Stimulated activated CD8-positive, alpha-beta memory T cell treated with anti-CD3 and anti-CD28 coated beads, Interleukin-15, amount 100 ng/mL, for 24 hours (primary cell): Measurements from ENCODE around the gene AADACL4.

Experiments
- DNase-seq: peaks from one replicate; pipeline ENCODE4 v3.0.0-alpha.2; 2020; ENCODE audit warnings: low read depth

Gene AADACL4

DNA sequence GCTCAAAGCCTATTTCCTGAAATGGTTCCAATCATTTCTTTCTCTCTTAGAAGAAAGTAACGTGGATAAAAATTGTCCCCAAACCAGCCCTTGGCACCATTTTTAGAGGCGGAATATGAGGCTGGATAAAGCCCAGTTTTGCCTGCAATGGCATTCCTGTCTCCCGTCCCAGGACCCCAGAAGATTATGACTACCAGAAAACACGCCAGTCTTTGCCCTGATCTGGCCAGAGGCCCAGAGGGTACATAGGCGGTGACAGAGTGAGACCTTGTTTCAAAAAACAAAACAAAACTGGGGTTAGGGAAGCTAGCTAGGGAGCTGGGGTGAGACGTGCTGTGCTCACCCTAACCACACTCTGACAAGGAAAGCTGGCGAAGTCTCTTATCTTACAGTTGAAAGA, at the start of gene AADACL4:
TSS of gene AADACL4 (plus strand) at position 301 of the 400 bp plus-strand sequence. CDS start 462 bp downstream, outside the sequence.
- DNase-seq = no peak

DNA sequence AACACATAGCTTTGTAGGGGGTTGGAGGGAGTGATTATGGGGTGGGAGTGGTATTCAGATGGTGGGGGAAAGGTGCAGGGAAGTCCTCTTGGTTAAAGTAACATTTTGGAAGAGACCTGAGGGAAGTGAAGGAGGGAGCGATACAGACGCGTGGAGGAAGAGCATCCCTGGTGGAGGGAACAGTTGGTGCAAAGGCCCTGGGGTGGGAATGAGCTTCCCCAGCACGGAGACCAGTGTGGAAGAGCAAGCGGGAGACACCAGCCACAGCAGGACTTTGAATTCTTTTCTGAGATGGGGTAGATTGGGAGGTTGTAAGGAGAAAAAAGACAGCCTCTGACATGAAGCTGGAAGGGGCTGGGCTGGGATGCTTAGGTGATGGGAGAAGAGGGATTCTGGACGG, 49.4 kb upstream of the AADACL4 start:
- no peak for DNase-seq

DNA sequence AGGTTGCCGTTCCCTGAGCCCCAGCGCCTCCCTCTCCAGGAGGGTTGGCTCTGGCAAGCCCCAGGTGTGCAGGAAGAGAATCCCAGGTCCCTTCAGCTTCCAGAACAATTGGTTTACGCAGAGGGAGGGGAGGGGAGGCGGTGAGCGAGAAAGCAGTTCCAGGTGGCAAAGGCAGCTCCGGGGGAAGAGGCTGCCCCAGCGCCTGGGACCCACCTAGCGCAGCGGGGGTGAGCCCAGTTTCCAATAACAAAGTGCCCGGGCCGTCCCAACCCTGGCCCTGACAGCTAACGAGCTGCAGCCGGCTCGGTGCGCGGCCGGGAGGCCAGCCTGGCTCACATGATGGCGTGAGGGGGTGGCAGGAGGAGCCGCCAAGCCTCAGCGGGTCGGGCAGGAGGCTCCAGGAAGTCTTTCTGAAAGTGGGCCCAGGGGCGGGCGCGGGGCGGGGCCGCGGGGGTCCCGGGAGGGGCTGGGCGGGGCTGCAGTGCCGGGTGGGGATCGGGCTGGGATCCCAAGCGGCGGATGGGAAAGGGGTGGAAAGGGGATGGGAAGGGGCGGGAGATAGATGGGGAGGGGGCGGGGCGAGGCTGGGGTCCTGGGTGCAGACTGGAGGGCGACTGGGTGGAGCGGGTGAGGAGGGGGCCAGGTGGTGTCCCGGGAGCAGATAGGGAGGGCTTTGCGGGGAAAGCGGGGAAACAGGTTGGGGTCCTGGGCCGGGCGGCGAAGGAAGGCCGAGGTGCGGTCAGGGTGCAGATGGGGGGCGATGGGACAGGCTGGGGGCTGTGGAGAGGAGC, 48.7 kb upstream of the AADACL4 start:
- DNase-seq = no peak

GRCh38 chr1:12595757-12596006, 48.2 kb upstream of the AADACL4 start:
- no peak for DNase-seq

- DNase-seq = no peak
These were observed 47.7 kb upstream of the AADACL4 start for GRCh38 chr1:12596007-12596821.

DNA sequence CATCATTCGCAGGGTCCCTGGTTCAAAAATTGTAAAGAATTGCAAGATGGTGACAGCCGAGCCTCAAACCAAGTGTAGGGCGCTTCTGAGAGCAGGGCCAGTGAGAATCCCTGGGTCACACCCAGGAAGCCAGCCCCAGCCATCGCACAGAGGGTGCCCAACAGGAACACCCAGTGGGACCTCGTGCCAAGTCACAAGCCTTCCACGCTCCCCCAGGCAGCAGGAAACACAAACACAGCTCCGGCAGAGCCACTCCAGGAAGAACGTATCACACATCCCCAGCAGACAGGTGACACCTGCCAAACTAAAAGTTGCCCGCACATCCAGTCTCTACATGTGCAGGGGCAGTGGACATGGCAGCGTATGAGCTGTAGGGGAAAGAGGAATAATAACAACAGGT, 46.1 kb upstream of the AADACL4 start:
- DNase-seq = no peak

DNA sequence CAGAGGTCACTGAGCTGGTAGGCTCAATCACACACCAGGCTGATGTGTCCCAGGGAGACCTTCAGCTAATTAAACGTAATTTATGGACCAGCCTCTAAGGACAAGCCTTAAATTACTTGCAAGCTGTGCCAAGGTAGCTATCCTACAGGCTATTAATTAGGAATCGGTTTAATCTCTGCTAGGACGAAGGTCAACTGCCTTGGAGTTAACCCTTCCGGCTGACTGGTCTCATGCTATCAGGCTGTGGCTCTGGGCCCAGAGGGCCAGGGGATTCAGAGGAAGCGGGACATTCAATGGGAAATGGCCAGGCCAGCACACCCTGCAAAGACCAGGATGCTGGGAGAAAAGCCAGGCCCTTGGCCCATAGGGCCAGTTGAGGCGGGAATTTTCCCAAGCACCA, 44.9 kb upstream of the AADACL4 start:
- DNase-seq = no peak

- no peak for DNase-seq
These were observed 44.2 kb upstream of the AADACL4 start for GRCh38 chr1:12599657-12600056.

DNA sequence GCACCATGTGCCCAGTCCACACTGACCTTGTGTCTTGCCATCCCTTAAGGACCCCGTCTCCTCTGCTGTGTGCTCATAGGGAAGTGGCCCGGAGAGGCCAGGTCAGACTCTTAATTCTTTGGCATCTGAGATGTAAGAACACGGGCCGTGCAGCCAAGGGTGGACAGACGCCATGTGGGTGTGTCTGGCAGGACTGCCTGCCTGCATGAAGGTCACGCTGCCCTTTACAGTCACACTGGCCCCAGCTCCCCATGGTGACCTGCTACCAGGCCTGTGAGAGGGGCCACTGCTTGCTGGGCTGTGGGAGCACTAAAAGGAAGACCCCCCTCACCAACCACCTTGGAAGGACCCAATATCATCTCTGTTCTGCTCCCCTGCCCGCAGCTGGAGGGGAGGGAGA, 43.5 kb upstream of the AADACL4 start:
- DNase-seq = no peak

DNA sequence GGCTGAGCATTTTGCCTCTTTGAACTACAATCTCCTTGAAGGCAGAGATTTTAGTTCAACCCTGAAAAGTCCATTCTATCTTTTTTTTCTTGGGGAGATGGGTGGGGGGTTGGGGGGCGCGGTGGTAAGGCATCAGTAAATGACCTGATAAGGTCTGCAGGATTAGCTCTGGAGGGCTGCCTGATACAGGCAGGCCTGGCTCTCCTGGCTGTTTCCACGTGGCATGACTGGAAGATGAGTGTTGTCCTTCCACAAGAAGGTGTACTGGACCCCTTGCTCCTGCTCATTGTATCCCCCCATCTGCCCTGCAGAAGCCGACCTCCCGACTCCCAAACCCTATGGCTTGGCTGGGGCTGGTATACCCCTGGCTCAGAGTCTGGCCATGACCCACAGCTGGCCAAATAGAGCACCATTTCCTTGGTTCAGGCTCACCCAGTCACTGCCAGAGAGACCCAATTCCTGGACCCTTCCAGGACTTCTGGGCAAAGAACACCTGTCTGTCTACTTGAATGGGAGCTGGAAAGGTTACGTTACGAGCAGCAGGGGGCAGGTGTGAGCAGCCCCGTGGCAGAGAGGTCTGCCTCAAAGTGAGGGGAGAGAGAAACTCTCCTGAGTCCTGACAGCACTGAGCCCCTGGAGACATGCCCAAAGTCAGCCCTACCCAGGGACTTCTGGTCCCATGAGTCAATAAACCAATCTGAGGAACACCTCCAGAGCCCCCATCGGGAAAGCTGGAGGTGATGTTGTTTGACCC, 42.8 kb upstream of the AADACL4 start:
- DNase-seq = no peak

GRCh38 chr1:12601700-12602658, 41.9 kb upstream of the AADACL4 start:
- DNase-seq = no peak

GRCh38 chr1:12602659-12603024, 41.2 kb upstream of the AADACL4 start:
- no peak for DNase-seq

- no peak for DNase-seq
These were observed 40.7 kb upstream of the AADACL4 start for GRCh38 chr1:12603224-12603623.

- DNase-seq = no peak
These were observed 39.6 kb upstream of the AADACL4 start for GRCh38 chr1:12604114-12604874.

DNA sequence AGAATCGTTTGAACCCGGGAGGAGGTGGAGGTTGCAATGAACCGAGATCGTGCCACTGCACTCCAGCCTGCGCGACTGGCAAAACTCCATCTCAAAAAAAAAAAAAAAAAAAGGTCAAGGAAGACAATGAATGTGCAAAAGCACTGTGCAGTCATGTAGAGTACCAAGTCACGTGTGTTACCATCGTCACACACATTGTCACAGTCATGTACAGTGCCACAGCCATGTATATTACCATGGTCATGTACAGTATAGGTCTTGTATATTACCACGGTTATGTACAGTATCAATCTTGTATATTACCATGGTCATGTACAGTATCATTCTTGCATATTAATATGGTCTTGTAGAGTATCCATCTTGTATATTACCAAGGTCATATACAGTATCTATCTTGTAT, 38.9 kb upstream of the AADACL4 start:
- DNase-seq = no peak

GRCh38 chr1:12607263-12607662, 36.6 kb upstream of the AADACL4 start:
- DNase-seq = no peak

- no peak for DNase-seq
These were observed 35.5 kb upstream of the AADACL4 start for GRCh38 chr1:12608311-12608957.

GRCh38 chr1:12609469-12610003, 34.3 kb upstream of the AADACL4 start:
- DNase-seq = no peak

GRCh38 chr1:12610305-12610935, 33.5 kb upstream of the AADACL4 start:
- no peak for DNase-seq

DNA sequence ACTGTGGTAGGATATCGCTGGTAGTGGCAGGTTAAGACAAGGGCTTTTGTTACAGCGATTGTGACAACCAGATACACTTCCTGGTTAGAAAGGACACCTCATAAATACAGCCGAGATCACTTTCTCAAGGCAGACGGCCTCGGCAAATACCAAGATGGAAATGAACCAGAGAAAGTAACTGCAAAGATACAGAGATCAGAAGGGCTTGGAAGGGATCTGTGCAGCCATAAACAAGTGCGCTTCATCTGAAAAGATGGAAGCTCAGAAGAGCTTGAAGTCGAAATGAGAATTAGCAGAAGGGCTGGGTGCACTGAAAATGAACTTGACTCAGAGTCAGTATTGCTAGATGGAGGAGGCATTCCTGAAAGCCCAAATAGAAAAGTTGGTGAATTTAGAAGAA, 32.9 kb upstream of the AADACL4 start:
- no peak for DNase-seq
